NCI-H1105 (cell line): ENCODE measurements around the gene CCDC12.

Experiments used
- DNase-seq: peaks from one replicate; lab custom pipeline; 2025; lab: John Stamatoyannopoulos, UW

The CCDC12 gene

DNA sequence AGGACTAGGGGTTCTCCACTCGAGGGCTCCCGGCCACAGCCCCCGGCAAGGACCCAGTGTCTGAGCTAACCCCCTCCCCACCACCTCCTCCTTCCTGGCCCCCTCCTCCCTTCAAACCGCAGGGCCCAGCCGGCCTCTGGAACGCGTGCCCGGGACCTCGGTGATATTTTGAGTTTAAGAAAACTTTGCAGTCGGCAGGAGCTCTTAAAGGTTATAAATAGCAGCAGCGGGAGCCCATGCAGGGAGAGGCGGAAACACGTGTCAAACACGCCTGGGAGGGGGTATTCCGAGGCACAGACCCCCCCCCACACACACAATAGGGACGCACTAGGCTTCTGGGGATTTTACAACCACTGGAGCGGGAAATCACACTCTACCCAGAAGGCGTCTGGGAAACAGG lies 102.1 kb downstream of the CCDC12 start:
- no peak for DNase-seq

DNA sequence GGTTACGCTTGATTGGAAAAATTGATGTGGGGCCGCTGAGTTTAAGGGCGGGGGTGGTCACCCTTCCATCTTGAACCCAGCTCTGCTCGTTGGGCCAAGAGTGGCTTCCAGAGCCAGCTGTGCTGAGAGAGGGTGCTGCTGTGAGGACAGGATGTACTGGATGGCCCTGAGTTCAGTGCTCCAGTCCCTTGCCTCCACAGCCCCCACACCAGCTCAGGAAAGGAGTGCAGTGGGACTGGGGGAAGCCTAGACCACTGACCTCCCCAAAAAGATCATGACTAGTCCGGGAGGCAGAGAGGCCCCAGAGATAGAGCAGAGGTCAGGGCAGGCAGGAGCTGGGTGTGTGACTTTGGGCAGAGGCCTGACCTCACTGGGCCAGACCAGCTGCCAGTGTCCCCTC lies 103.0 kb downstream of the CCDC12 start:
- DNase-seq: no peak
